Measurements from ENCODE around the gene SSNA1. TPM values are rescaled to one million over a fixed set of nuclear protein-coding genes. Genes with fewer than 3 reads are reported as not detected.
A peak's percentile ranks its signal among the peaks of the same experiment; 100 is the strongest.

SSNA1 gene
- polyA plus RNA-seq, 1 experiment, result 35.0 TPM

- CTCF ChIA-PET, result interaction anchor here (0.6 to 3.7 kb wide), 7 partner anchors 13 to 277 kb away, joined by 3 to 29 read pairs (median 6); partner anchors contain the start of gene SSNA1
- POLR2A ChIA-PET, result interaction anchor here (0.7 to 2.4 kb wide), 10 partner anchors 13 to 100 kb away, joined by 3 to 28 read pairs (median 7); partner anchors contain the start of genes ANAPC2, NDOR1, SSNA1 and TMEM203
These were observed 34.8 kb downstream of the SSNA1 start for GRCh38 chr9:137223078-137223970.

GRCh38 chr9:137224830-137225694 lies 36.6 kb downstream of the SSNA1 start, which contains the start of gene CYSRT1:
CYSRT1 (plus strand) TSS chr9:137225174; CDS start chr9:137225622, 448 bp downstream.
- CTCF ChIA-PET, result interaction anchor here (3.7 kb wide), 1 partner anchor 12 kb away, joined by 29 read pairs; no protein-coding TSS in a partner anchor
- Histone ChIP-seq H3K27me3 (ENCODE audit: control insufficient read depth, insufficient read depth, low read length) (no peaks in the 10 kb centered on the region), H3K27ac (ENCODE audit: low read depth, low read length) (no peak within 1 kb of the TSS), H3K9me3 (ENCODE audit: control insufficient read depth, insufficient read depth, low read length) (no peaks in the 10 kb centered on the region; the same call in 1 of the 2 replicates), H3K4me3 (ENCODE audit: low read depth, low read length) (peak within 1 kb of the TSS; percentile 80)
- no peak for TF ChIP-seq CTCF (IDR thresholded peaks at IDR 0.05; ENCODE audit: low read depth, low read length)
- POLR2A ChIA-PET, result interaction anchor here (1.3 kb wide), 1 partner anchor 16 kb away, joined by 6 read pairs; the partner anchor contains the start of gene TUBB4B
- no peak for DNase-seq (ENCODE audit: low read depth, low spot score)

More at GRCh38 chr9:137223078-137223970, 34.8 kb downstream of the SSNA1 start:
- H3K27me3 ChIP-seq (ENCODE audit: control insufficient read depth, insufficient read depth, low read length), result no peaks in the 10 kb centered on the region
- DNase-seq (ENCODE audit: low read depth, low spot score), result peak; percentile 96
- no peaks in the 10 kb centered on the region; the same call in 1 of the 2 replicates for H3K9me3 ChIP-seq (ENCODE audit: control insufficient read depth, insufficient read depth, low read length)
- peak overlapping the region; percentile 80 for H3K4me3 ChIP-seq (ENCODE audit: low read depth, low read length)
- peak overlapping the region; percentile 65 for H3K27ac ChIP-seq (ENCODE audit: low read depth, low read length)
- TF ChIP-seq CTCF (IDR thresholded peaks at IDR 0.05; ENCODE audit: low read depth, low read length), result no peak

- Histone ChIP-seq H3K9me3 (ENCODE audit: control insufficient read depth, insufficient read depth, low read length) (no peaks in the 10 kb centered on the region; the same call in 1 of the 2 replicates), H3K27me3 (ENCODE audit: control insufficient read depth, insufficient read depth, low read length) (no peaks in the 10 kb centered on the region), H3K27ac (ENCODE audit: low read depth, low read length) (no peak overlapping the region), H3K4me3 (ENCODE audit: low read depth, low read length) (no peak overlapping the region)
- POLR2A ChIA-PET, result interaction anchor here (1.3 kb wide), 1 partner anchor 15 kb away, joined by 6 read pairs; the partner anchor contains the start of gene TUBB4B
- CTCF ChIA-PET, result interaction anchor here (1.0 to 3.7 kb wide), 3 partner anchors 11 to 158 kb away, joined by 3 to 29 read pairs (median 14); no protein-coding TSS in a partner anchor
- TF ChIP-seq CTCF (IDR thresholded peaks at IDR 0.05; ENCODE audit: low read depth, low read length), result no peak
- DNase-seq (ENCODE audit: low read depth, low spot score), result no peak
These were observed 37.3 kb downstream of the SSNA1 start for GRCh38 chr9:137225699-137226331.

GRCh38 chr9:137226338-137227053 lies 38.0 kb downstream of the SSNA1 start:
- TF ChIP-seq CTCF (IDR thresholded peaks at IDR 0.05; ENCODE audit: low read depth, low read length), result no peak
- CTCF ChIA-PET, result interaction anchor here (1.0 to 2.4 kb wide), 4 partner anchors 10 to 159 kb away, joined by 3 to 14 read pairs (median 6); no protein-coding TSS in a partner anchor
- Histone ChIP-seq H3K4me3 (ENCODE audit: low read depth, low read length) (no peak overlapping the region), H3K27ac (ENCODE audit: low read depth, low read length) (no peak overlapping the region), H3K9me3 (ENCODE audit: control insufficient read depth, insufficient read depth, low read length) (no peaks in the 10 kb centered on the region; the same call in 1 of the 2 replicates), H3K27me3 (ENCODE audit: control insufficient read depth, insufficient read depth, low read length) (no peaks in the 10 kb centered on the region)
- POLR2A ChIA-PET, result interaction anchor here (1.4 to 1.8 kb wide), 3 partner anchors 14 to 140 kb away, joined by 3 to 7 read pairs (median 5); partner anchors contain the start of genes MAN1B1 and TUBB4B
- no peak for DNase-seq (ENCODE audit: low read depth, low spot score)
